UCSD-AML1 (cell line): ENCODE measurements around the gene ARSA.

Experiments used
- DNase-seq: peaks from one replicate; lab custom pipeline; 2025; ENCODE audit not compliant: unreplicated experiment; lab: John Stamatoyannopoulos, UW

Gene ARSA

GRCh38 chr22:50582493-50583293, 45.3 kb downstream of the ARSA start, which contains the start of gene CHKB:
CHKB (minus strand) TSS chr22:50582849; CDS start chr22:50582781, 68 bp downstream.
- peak; percentile 99 for DNase-seq

DNA sequence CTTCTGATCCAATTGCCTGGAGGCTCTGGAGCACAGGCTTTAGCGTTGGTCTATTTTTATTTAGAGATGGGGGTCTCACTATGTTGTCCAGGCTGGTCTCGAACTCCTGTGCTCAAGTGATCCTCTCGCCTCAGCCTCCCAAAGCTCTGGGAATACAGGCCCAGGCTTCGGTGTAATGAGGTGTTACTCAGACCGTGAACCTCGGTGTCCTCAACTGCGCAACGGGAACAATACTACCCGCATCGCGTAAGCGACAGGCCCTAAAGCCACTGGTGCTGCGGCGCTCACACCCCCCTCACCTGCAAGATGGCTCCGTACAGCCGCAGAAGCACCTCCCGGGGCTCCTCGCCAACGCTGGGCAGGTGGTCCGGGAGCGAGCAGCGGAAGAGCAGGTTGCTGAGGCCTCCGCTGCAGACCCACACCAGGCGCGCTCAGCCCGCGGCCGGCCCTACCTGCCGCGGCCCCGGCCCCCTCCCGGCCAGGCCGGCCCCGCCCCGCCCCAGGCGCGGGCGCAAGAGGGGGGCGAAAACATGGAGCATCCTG, 45.9 kb downstream of the ARSA start:
- DNase-seq = no peak

DNA sequence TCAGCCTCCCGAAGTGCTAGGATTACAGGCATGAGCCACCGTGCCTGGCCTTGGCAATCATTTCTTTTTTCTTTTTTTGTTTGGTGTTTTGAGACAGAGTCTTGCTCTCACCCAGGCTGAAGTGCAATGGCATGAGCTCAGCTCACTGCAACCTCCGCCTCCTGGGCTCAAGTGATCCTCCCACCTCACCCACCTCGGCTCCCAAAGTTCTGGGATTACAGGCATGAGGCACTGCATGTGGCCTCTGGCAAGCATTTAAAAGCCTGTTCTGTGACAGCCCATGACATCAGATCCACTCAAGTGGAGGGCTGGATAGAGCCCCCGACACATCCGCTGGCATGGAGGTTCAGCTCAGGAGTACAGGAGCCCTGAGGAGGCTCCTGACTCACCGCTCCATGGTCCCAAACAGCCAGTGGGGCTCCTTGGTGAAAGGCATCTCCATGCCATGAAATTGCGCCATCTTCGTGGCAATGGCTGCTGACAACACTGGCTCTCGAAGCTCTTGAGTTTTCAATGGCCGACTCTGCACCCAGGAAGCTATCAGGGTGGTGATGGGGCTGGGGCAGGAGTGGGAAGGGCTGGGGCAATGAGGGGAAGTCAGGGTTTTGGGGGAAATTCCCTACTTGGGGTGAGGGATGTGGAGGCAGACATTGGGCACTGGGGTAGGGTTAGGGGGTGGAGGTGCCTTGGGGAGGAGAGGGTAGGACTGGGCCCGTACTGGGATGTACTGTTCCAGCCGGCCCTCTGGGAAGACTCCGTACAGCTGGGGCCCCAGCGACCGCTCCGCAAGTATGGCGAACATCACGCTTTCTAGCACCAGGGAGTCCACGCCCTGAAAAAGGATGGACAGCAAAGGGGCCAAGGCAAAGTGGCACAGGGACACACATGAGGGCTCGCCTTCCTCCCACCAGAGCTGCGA, 46.7 kb downstream of the ARSA start:
- DNase-seq = no peak

DNA sequence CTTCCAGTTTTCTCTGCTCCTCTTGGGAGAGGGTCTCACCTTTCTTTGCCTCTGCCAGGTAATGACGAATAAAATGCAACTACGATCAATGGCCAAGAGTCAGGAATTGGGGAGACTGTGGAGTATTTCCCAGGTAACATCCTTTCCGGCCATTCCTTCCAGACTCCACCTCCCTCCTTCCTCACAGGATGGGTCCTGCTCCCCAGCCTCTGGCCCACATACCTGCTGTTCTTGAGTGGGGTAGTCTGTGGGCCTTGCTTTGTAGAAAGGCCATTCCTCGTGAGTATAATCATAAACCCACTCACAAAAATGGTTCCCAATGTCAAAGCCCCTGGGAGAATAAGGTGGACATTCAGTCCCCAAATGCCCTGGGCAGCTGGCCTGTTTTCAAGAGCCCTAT, 48.2 kb downstream of the ARSA start:
- no peak for DNase-seq

- DNase-seq = no peak
These were observed 49.1 kb downstream of the ARSA start for GRCh38 chr22:50578776-50579310.

DNA sequence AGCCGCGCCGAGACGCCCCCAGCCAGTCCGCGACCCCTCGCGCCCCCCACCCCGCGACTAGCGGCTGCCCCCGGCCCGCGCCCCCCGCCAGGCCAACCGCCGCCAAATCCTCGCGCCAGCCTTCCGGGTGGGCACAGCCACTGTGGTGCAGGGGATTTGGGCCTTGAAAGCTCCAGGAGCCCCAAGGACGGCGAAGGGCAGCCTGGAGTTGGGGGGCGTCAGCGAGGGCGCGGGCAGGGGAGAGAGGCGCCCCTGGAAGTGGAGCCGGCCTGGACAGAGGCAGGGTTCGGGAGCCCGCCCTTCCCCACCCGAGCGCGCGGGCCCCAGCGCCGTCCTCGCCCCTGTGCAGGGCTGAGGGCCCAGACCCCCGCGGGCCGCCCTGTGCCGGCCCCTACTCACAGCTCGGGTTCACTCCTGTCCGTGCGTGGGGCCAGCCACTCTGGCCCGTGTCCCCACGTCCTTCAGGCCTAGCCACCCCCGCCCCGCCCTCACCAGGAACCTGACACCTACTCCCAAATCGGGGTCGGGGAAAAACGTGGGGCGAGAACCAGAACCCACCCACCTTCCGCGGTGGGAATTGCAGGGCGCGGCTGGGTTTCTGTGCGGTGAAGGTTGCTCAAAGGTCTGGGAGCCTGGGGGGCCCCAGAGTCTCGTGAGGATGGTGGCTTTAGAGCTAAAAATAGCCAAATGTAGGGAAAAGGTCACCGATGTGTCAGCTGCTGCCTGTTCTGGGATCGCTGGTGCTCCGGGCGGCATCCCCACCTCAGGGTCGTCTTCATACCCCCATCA, 49.8 kb downstream of the ARSA start, which contains the start of gene CPT1B:
Gene CPT1B (minus strand): TSS at position 441 of the 789 bp plus-strand sequence. CDS start 512 bp downstream, outside the sequence.
- DNase-seq = no peak

DNA sequence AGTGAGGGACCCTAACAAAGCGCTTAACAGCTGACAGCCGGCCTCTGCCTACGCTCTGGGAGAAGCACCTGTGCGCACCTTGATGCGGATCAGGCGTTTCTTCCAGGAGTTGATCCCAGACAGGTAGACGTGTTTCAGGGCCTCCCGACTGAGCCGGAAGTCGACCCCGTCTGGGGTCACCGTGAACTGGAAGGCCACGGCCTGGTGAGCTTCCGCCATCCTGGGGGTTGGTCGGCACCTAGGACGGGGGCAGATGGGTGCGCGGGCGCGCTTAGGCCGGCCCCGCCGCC, 50.3 kb downstream of the ARSA start:
- DNase-seq = no peak

GRCh38 chr22:50576806-50577696, 50.9 kb downstream of the ARSA start:
- no peak for DNase-seq

- DNase-seq = no peak
These were observed 51.9 kb downstream of the ARSA start for GRCh38 chr22:50576070-50576469.

- no peak for DNase-seq
These were observed 52.5 kb downstream of the ARSA start for GRCh38 chr22:50575426-50575941.
